Gastroesophageal sphincter (tissue), 3 donors: ENCODE data around the gene HLX.

Source experiments
- CTCF ChIP-seq, 4 experiments: fragments of 200-600 bp in 2 of 4; fragments of 450-650 bp in 2 of 4; sonication (generic) in 1 of 4; IDR thresholded peaks; one replicate each; pipeline ENCODE4 v1.5.1; 2017 to 2019; ENCODE audit warnings: antibody characterized with exemption in 4 of 4, mild to moderate bottlenecking in 2 of 4, moderate library complexity in 2 of 4
- EP300 ChIP-seq: sonication (generic); formaldehyde crosslinking; IDR thresholded peaks from one replicate; pipeline ENCODE4 v1.6.1; 2017; ENCODE audit warnings: antibody characterized with exemption, mild to moderate bottlenecking
- POLR2A ChIP-seq, 2 donors: fragments of 450-650 bp; IDR thresholded peaks; one replicate each; pipeline ENCODE4 v1.6.1; 2017; ENCODE audit warnings: antibody characterized with exemption in 2 of 2, mild to moderate bottlenecking in 2 of 2, moderate library complexity in 1 of 2
- POLR2AphosphoS5 ChIP-seq: sonication (generic); formaldehyde crosslinking; IDR thresholded peaks from one replicate; pipeline ENCODE4 v1.6.1; 2017; ENCODE audit warnings: antibody characterized with exemption

GRCh38 chr1:220841293-220841692 is 38.0 kb upstream of the HLX start:
- no peak for TF ChIP-seq POLR2AphosphoS5
- TF ChIP-seq POLR2A (IDR thresholded peaks at IDR 0.05), result no peak
- TF ChIP-seq CTCF (IDR thresholded peaks at IDR 0.05), result no peak
- TF ChIP-seq EP300, result no peak
